T-helper 1 cell treated with Interleukin-12 subunit alpha and Interleukin-12 subunit beta and Interleukin-4 antibody, amounts not matched to agents 30 ng/mL and 1 ng/mL, for 36 hours (primary cell): ENCODE results near the gene FAH. TPM values are rescaled to one million over a fixed set of nuclear protein-coding genes. Genes with fewer than 3 reads are reported as not detected.

Experiments
- intact Hi-C: fragments of 100-400 bp; cut with micrococcal nuclease; formaldehyde crosslinking; loops from one replicate; pipeline ENCODE4 v1.15.1; 2024
- total RNA-seq: library from RNA; stranded (reverse); gene quantifications from 2 replicates; pipeline ENCODE4 v1.2.3, GENCODE V29; 2022

Gene FAH
- total RNA-seq, 1 donor from 2014 or later, result 58.2 TPM

DNA sequence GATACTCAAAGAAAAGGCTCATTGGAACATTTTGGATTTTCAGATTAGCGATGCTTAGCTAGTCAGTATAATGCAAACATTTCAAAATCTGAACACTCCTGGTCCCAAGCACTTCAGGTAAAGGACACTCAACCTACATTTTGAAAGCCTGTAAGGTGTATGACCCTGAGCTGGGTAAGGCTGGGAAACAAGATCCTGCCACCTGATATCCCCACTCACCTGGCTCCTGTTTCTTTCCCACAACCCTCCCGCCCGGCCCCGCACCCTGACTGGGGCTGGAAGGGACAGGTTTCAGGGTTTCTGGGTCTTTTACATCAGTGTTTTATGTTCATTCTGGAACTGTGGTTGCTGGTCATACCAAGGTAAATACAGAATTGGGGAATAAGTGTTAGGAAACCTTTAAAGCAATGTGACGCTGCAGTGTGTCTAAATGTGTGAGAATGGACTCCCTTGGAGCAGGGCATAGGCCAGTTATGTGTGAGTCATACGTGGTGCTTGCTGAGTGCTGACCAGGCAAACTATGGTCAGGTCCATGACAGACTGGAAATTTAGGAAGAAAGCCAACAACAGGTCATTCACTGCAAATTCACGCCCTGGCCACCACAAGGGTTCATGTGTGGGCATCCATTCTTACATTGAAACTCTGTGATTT is 76.3 kb downstream of the FAH start:
- intact Hi-C loops, result no loop called here

- intact Hi-C loops, result no loop called here
These were observed 78.6 kb downstream of the FAH start for GRCh38 chr15:80231371-80231770.

DNA sequence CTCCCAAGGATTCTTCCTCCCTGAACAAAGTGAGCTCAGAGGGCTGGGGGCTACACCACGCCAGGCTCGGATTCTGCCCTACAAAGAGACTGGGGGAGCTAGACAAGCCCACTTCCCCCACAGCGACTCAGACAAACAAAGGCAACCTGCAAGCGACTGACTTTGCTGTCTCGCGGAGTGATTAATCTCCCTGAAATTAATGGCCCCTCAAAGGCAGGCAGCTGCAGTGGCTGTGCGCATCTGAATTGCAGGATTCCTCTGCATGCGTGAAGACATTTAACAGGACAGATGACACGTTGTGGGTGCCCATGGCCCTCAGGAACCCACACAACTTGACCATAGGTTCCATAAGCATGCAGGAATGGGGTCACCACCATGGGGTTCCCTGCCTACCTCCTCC is 80.8 kb downstream of the FAH start:
- intact Hi-C loops, result no loop called here

DNA sequence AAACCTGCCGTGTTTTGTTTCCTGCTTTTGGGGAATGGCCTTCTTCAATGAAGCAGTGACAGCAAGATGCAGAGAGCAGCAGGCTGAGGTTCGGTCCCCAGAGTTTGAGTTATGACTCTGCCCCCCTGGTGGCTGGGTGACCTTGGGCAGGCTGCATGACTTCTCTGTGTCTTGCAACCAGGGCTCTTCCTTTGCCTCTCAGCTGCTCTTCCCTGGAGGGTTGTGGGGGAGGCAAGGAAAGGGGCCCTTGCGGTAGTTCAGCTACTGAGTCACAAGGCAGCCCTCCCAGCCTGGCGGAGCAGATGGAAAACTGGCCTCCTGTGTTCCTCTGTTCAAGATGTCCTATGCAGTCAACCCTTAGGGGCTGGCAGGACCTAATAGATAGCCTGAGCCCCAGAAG is 82.1 kb downstream of the FAH start:
- intact Hi-C loops, result loop anchor here (1.0 kb wide), 1 partner anchor 854 kb away; no protein-coding TSS in a partner anchor

Other genes with a start within 250 kb of the FAH start
- 31.0 and 32.8 TPM in 2 replicates for gene BCL2A1, start 181.8 kb upstream of the FAH start, total RNA-seq
- 58.3 and 59.2 TPM in 2 replicates for gene ZFAND6, start 93.3 kb upstream of the FAH start, total RNA-seq
- not detected in 2 replicates for gene CTXND1, start 99.2 kb downstream of the FAH start, total RNA-seq